Neural crest cell (in vitro differentiated cells): ENCODE measurements around the gene NUP58. TPM values are rescaled to one million over a fixed set of nuclear protein-coding genes. Genes with fewer than 3 reads are reported as not detected.
A peak's percentile ranks its signal among the peaks of the same experiment; 100 is the strongest.

Experiments
- DNase-seq: peaks from one replicate; pipeline ENCODE4 v3.0.0; 2021; ENCODE audit warnings: low read depth, mixed read lengths, low spot score
- H3K27ac Mint-ChIP-seq: one replicate; pipeline ENCODE4 v1.8.0; 2021; ENCODE audit warnings: mild to moderate bottlenecking, mixed read lengths; ENCODE audit not compliant: unreplicated experiment
- H3K27me3 Mint-ChIP-seq: 2 replicates; pipeline ENCODE4 v1.8.0; 2021; ENCODE audit warnings: low read depth, mild to moderate bottlenecking, mixed read lengths
- H3K36me3 Mint-ChIP-seq: 2 replicates; pipeline ENCODE4 v1.8.0; 2021; ENCODE audit warnings: low read depth, mild to moderate bottlenecking, mixed read lengths
- H3K4me1 Mint-ChIP-seq: 2 replicates; pipeline ENCODE4 v1.8.0; 2021; ENCODE audit warnings: mixed read lengths
- H3K4me3 Mint-ChIP-seq: one replicate; pipeline ENCODE4 v1.8.0; 2021; ENCODE audit warnings: mild to moderate bottlenecking, mixed read lengths
- H3K9me3 Mint-ChIP-seq: 2 replicates; pipeline ENCODE4 v1.8.0; 2021; ENCODE audit warnings: mixed read lengths
- CTCF ChIP-seq: fragments of 200-600 bp; sonication (generic); conservative IDR thresholded peaks from 2 replicates; pipeline ENCODE4 v1.5.0; 2021; ENCODE audit warnings: antibody characterized with exemption, mild to moderate bottlenecking
- total RNA-seq: library from RNA; stranded (reverse); gene quantifications from 2 replicates; pipeline ENCODE4 v1.2.1, GENCODE V29; 2021

Gene NUP58
- total RNA-seq, 1 donor from 2014 or later, result 81.7 TPM

- peaks cover 57% of the 10 kb centered on the region for H3K27me3 Mint-ChIP-seq
Observed at GRCh38 chr13:25291691-25292090, 9.7 kb upstream of the NUP58 start.

GRCh38 chr13:25292301-25292700 is 9.1 kb upstream of the NUP58 start:
- H3K4me1 Mint-ChIP-seq, result no peaks in the 10 kb centered on the region
- H3K9me3 Mint-ChIP-seq, result no peaks in the 10 kb centered on the region
- TF ChIP-seq CTCF, result no peak
- no peaks in the 10 kb centered on the region for H3K36me3 Mint-ChIP-seq
- no peak for DNase-seq
- H3K4me3 Mint-ChIP-seq, result no peak overlapping the region
- peaks cover 63% of the 10 kb centered on the region for H3K27me3 Mint-ChIP-seq
- no peak overlapping the region for H3K27ac Mint-ChIP-seq

More at GRCh38 chr13:25291691-25292090, 9.7 kb upstream of the NUP58 start:
- Mint-ChIP-seq H3K4me3 (no peak overlapping the region), H3K36me3 (no peaks in the 10 kb centered on the region), H3K9me3 (no peaks in the 10 kb centered on the region), H3K27ac (no peak overlapping the region), H3K4me1 (peaks cover under 1% of the 10 kb centered on the region)
- no peak for DNase-seq
- no peak for TF ChIP-seq CTCF

GRCh38 chr13:25295228-25295627 is 6.2 kb upstream of the NUP58 start:
- Mint-ChIP-seq H3K9me3 (no peaks in the 10 kb centered on the region), H3K4me3 (no peak overlapping the region), H3K36me3 (peaks cover 2% of the 10 kb centered on the region), H3K27ac (no peak overlapping the region), H3K4me1 (no peaks in the 10 kb centered on the region), H3K27me3 (peaks cover 70% of the 10 kb centered on the region)
- DNase-seq, result no peak
- TF ChIP-seq CTCF, result no peak

- no peak for TF ChIP-seq CTCF
- H3K9me3 Mint-ChIP-seq, result no peaks in the 10 kb centered on the region
- no peak for DNase-seq
- H3K27me3 Mint-ChIP-seq, result peaks cover 67% of the 10 kb centered on the region
- H3K4me1 Mint-ChIP-seq, result no peaks in the 10 kb centered on the region
- H3K4me3 Mint-ChIP-seq, result no peak overlapping the region
- peaks cover 3% of the 10 kb centered on the region for H3K36me3 Mint-ChIP-seq
- H3K27ac Mint-ChIP-seq, result no peak overlapping the region
Observed at GRCh38 chr13:25295701-25296100, 5.7 kb upstream of the NUP58 start.

GRCh38 chr13:25300861-25301346 is 521 bp upstream of the NUP58 start:
- TF ChIP-seq CTCF, result no peak
- Mint-ChIP-seq H3K9me3 (peaks cover 2% of the 10 kb centered on the region), H3K27me3 (peaks cover 41% of the 10 kb centered on the region), H3K36me3 (peaks cover 6% of the 10 kb centered on the region), H3K4me3 (peak overlapping the region; percentile 99), H3K4me1 (peaks cover 32% of the 10 kb centered on the region), H3K27ac (peak overlapping the region; percentile 92)
- no peak for DNase-seq
